Left ventricle myocardium superior (tissue), 1 donor: ENCODE measurements around the gene CD14. TPM values are rescaled to one million over a fixed set of nuclear protein-coding genes. Genes with fewer than 3 reads are reported as not detected.
"Not testable (repeated sequence)": the region's sequence is repeated elsewhere in the genome, so short reads cannot be mapped to it uniquely, and the experiment has no call there.

ENCODE experiments used
- ATAC-seq: fragments of 200-7000 bp; cut with Tn5 transposase; one replicate; pipeline ENCODE4 v1.9.1; 2020; ENCODE audit warnings: mild to moderate bottlenecking, moderate library complexity
- DNase-seq: peaks from one replicate; pipeline ENCODE4 v3.0.0-alpha.2; 2020
- intact Hi-C: fragments of 100-400 bp; cut with micrococcal nuclease; formaldehyde crosslinking; loops from one replicate; pipeline ENCODE4 v1.11.0; 2022
- microRNA-seq: library from miRNA; unstranded; fragments of <30 nt; microRNA quantifications from one replicate; pipeline ENCODE4 v1.2.0, GENCODE V29; 2020; ENCODE audit warnings: borderline number of aligned reads
- total RNA-seq: library from RNA; stranded (reverse); fragmentation: NEBNext Ultra II Directional; extraction: Animal tissue kit (Norgen Biotek cat#: 25700); gene quantifications from one replicate; pipeline ENCODE4 v1.2.1, GENCODE V29; 2021
- donor health status: DM: no; HTN: yes; CAD: no; lungs with severe emphysema.

The CD14 gene
- total RNA-seq, 1 donor from 2014 or later, result 31.0 TPM

DNA sequence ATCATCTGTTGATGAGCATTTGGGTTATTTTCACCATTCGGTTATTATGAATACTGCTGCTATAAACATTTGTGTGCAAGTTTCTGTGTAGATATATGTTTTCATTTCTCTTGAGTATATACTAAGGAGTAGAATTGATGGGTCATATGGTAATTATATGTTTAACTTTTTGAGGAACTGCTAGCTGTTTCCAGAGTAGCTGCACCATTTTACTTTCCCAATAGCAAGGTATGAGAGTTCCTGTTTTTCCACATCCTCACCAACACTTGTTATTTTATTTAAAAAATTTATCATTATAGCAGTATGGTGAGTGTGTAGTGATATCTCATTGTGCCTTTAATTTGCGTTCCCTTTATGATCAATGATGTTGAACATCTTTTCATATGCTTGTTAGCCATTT lies 29.2 kb downstream of the CD14 start:
- ATAC-seq, result no peak
- DNase-seq, result no peak
- intact Hi-C loops, result no loop called here

DNA sequence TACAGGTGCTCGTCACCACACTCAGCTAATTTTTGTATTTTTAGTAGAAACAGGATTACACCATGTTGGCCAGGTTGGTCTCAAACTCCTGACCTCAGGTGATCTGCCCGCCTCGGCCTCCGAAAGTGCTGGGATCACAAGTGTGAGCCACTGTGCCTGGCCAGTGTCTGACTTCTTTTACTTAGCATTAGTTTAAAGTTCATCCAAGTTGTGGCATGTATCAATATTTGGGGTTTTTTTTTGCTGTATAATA lies 29.6 kb downstream of the CD14 start:
- intact Hi-C loops, ATAC-seq: not testable (repeated sequence)

DNA sequence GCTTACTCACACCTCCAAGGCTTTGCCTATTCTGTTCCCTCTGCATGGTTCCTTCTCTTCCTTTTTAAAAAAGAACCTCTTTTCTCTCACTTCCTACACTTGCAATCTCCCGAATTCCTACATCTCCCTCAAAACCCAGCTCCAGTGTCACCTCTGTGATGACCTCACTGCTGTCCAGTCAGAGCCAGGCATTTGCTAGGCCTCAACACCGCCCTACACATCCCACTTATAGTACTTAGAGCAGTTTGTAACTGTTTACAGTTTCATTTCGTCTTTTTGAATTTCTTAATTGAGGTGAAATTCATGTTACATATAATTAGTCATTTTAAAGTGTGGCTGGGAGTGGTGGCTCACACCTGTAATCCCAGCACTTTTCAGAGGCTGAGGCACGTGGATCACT lies 30.8 kb downstream of the CD14 start:
- ATAC-seq, result peak; percentile 37
- intact Hi-C loops, result no loop called here
- no peak for DNase-seq

More for the DNA sequence above, 29.6 kb downstream of the CD14 start:
- DNase-seq, result not testable (repeated sequence)

DNA sequence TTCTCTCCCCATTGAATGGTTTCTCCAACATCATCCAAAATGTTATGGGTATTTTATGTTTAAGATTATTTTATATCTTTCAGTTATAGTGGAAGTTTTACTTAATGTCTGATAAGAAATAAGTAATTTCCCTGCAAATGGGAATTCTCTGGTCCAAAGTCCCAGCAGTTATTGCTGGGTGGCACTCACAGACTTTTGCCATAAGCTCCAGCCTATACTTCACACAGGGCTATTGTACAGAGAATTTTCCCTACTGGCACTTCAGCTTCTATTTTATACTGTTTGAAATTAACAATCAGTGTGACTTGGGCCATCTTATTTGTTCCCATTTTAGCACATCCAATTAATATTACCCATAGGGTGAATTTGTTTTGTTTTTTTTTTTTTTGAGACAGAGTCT lies 32.9 kb downstream of the CD14 start:
- ATAC-seq, result no peak
- intact Hi-C loops, result no loop called here
- no peak for DNase-seq

DNA sequence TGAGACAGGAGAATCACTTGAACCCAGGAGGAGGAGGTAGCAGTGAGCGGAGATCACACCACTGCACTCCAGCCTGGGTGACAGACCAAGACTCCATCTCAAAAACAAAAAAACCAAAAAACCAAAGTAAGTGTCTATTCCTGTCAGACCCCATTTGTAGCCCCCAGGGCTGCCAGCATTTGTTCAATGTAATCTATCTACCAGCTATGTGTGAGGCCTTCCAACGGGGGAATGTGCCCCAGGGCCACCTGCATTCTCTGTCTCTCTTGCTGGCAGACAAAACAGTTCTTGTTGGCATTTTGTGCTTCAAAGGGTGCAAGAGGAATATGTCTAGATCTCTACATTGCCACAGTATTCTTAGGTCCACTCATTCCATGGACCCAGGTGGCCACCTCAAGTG lies 34.1 kb downstream of the CD14 start:
- intact Hi-C loops, result no loop called here

DNA sequence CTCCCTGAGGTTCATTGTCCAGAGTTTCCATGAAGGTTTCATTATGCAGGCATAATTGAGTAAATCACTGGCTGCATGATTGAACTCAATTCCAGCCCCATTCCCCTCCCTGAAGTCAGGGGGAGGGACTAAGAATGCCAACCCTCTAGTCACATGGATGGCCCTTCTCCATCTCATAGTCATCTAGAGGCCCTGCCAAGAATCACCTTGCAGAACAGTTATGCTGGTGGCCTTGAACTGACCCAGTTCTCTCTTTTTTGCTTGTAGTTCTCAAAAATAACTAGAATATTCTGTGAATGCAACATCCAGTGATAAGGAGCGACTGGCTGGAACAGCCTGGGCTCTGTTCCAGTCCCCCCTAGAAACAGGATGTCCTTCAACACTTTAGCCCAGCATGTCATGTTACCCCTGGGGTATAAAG lies 36.6 kb downstream of the CD14 start:
- peak; percentile 75 for ATAC-seq
- DNase-seq, result no peak
- intact Hi-C loops, result no loop called here

More for the DNA sequence above, 34.1 kb downstream of the CD14 start:
- ATAC-seq, result no peak
- DNase-seq, result no peak

DNA sequence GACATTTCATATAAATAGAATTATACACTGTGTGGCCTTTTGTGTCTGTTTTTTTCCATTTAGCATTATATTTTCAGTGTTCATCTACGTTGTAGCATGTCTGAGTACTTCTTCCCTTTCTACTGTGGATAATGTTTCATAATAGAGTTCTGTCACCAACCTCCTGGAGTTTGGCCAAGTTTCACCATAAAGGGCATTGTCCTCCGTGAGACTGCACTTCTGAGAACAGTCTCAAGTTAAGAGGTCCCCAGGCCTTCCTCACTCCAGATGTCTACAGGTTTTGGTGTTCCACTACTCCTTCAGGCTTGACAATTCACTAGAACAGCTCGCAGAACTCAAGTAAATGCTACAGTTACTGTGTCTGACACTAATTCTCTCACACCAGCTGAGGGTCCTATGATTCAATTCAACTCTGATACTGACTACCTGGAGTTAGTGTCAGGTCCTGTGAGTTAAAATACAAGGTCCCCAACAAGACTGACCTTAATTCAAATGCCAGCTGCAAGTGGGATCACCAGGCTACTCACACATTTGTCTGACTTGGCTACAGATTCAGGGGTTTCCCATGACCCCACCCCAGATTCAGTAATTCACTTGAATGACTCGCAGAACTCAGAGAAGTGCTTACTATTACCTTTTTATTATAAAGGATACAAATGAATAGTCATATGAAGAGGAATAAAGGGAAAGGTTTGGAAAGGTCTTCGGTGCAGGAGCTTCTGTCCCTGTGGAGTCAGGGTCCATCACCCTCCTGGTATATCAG lies 37.3 kb downstream of the CD14 start:
- intact Hi-C loops, result no loop called here

DNA sequence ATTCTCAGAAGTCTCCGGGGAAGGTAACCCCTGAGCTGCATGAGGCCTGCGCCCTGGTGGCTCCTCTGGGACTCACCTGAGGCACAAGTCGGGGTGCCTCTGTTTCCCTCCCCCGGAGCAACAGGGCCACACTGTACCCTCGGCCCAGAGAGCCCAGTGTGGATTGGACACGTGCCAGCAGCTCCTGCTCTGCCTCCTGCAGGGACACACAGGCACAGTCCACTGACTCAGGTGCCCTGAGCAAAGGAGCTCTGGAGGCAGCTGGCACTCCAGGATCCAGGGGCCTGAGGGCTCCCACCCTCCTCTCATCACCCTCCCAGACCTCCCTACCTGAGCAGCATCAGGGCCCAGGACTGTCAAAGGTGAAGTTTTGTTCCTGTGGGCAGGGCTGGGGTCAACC lies 38.8 kb downstream of the CD14 start:
- DNase-seq (no peak), ATAC-seq (no peak)
- intact Hi-C loops, result no loop called here

More for the DNA sequence above, 37.3 kb downstream of the CD14 start:
- ATAC-seq (peak; percentile 82), DNase-seq (no peak)

DNA sequence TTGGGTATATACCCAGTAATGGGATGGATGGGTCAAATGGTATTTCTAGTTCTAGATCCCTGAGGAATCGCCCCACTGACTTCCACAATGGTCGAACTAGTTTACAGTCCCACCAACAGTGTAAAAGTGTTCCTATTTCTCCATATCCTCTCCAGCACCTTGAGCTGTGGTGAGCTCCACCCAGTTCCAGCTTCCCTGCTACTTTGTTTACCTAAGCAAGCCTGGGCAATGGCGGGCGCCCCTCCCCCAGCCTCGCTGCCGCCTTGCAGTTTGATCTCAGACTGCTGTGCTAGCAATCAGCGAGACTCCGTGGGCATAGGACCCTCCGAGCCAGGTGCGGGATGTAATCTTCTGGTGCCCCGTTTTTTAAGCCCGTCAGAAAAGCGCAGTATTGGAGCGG lies 39.9 kb downstream of the CD14 start:
- not testable (repeated sequence) for DNase-seq

DNA sequence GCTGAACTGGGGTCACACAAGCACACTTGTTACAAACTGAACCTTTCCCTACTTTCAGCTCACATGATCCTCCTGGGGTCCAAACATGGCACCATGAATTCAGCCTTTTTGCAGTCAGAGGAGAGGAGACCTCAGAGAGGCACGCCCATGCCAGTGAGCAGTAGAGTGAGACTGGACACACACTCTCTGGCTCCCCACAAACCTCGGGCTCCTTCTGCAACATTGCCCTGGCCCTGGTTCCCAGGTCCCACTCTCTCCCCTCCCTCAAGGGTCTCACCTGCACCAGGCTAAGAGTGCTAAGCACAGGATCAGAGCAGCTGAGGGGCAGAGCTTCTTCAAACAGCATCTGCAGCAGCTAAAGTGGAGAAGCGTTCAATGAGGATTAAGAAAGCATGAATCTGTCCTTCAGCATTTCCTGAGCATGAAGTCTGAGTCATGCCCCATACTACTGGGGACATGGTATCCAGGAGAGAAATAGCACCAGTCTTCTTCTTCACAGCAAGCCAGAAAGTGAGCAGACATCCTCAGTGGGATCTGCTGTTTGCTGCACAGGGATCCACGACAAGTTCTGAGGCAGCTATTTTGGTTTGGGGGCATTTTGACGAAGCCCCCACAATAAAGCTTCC lies 41.1 kb downstream of the CD14 start:
- ATAC-seq (no peak), DNase-seq (no peak)
- intact Hi-C loops, result no loop called here

More for the DNA sequence above, 39.9 kb downstream of the CD14 start:
- ATAC-seq, intact Hi-C loops: not testable (repeated sequence)

DNA sequence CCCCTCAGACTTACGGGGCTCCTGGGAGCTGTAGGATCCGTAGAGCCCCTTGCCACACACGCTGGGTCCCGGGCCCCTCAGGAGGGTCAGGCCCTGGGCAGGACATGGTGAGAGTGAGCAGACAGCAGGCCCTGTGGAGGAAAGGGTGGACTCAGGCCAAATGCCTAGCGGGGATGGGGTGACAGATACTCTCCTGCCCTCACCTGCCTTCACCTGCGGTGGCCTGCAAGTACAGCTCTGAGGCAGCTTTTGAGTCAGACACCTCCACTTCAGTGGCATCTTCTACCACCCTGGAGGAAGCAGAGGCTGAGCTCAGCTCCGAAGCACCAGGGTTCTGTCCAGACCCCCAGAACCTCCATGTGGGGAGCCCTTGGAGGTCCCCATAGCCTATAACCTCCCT lies 42.1 kb downstream of the CD14 start:
- no peak for DNase-seq
- intact Hi-C loops, result no loop called here
- ATAC-seq, result no peak

DNA sequence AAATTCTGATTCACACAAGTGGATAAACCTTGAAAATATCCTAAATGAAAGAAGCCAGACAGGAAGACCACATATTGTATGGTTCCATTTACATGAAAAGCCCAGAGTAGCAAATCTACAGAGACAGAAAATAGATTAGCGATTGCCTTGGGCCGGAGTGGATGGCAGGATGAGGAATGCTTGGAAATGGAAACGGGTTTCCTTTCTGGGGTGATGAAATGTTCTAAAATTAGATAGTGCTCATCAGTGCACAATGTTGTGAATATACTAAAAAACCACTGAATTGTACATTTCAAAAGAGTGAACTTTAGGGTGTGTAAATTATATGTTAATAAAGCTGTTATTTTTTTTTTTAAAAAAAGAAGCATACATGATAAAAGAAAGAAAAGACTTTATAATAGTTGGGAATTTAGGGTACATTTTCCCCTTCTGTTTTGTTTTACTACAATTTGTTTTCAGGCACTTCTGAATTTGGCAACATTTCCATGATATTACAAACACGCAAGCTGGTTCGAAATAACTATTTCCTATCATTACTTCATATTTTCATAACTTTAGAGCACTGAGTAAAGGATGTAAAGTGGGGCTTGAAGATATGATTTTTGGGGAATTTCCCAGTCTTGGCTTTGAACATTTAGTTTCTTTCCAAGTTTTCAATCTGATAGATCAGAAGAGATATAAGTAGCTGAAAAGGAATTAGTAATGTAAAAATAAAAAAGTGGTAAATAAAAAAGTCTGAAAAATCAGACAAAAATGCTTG lies 44.5 kb downstream of the CD14 start:
- DNase-seq (no peak), ATAC-seq (peak; percentile 71)
- intact Hi-C loops, result no loop called here

DNA sequence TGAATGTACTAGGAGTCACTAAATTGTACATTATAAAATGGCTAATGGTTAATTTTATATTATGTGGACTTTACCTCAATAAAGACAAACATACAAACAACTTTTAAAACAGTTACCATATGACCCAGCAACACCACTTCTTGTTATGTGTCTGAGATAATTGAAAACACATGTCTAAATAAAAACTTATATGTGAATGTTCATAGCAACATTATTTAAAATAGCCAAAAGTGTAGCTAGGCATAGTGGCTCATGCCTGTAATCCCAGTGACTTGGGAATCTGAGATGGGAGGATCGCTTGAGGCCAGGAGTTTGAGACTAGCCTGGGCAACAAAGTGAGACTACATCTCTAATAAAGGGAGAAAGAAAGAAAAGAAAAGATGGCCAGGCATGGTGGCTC lies 45.5 kb downstream of the CD14 start:
- ATAC-seq (no peak), DNase-seq (no peak)
- intact Hi-C loops, result no loop called here

Small RNA genes within 50 kb of the gene (microRNA-seq; reads per million reads assigned to microRNA genes)
- gene MIR3655, result not detected

Other genes starting within 250 kb of the CD14 start
- gene ANKHD1, start 231.3 kb downstream of the CD14 start, total RNA-seq, result 66.1 TPM
- gene EIF4EBP3, start 85.5 kb downstream of the CD14 start, total RNA-seq, result 18.2 TPM
- gene SRA1, start 75.7 kb downstream of the CD14 start, total RNA-seq, result 27.4 TPM
- gene APBB3, start 68.6 kb downstream of the CD14 start, total RNA-seq, result 13.3 TPM
- gene SLC35A4, start 68.3 kb downstream of the CD14 start, total RNA-seq, result 77.5 TPM
- gene TMCO6, start 6.3 kb upstream of the CD14 start, total RNA-seq, result 3.2 TPM
- gene NDUFA2, start 14.5 kb upstream of the CD14 start, total RNA-seq, result 161 TPM
- 73.7 TPM for gene IK, start 14.7 kb upstream of the CD14 start, total RNA-seq
- gene WDR55, start 31.7 kb upstream of the CD14 start, total RNA-seq, result 12.1 TPM
- 0.67 TPM for gene DND1, start 40.4 kb upstream of the CD14 start, total RNA-seq
- 36.7 TPM for gene HARS1, start 58.2 kb upstream of the CD14 start, total RNA-seq
- 27.9 TPM for gene HARS2, start 58.3 kb upstream of the CD14 start, total RNA-seq
- 31.4 TPM for gene ZMAT2, start 67.3 kb upstream of the CD14 start, total RNA-seq
- gene PCDHA1, start 153.0 kb upstream of the CD14 start, total RNA-seq, result not detected
- not detected for gene PCDHA2, start 161.7 kb upstream of the CD14 start, total RNA-seq
- 0.07 TPM for gene PCDHA3, start 167.9 kb upstream of the CD14 start, total RNA-seq
- 0.10 TPM for gene PCDHA4, start 173.9 kb upstream of the CD14 start, total RNA-seq
- not detected for gene PCDHA5, start 188.4 kb upstream of the CD14 start, total RNA-seq
- gene PCDHA6, start 194.8 kb upstream of the CD14 start, total RNA-seq, result not detected
- gene PCDHA7, start 201.1 kb upstream of the CD14 start, total RNA-seq, result 0.12 TPM
- not detected for gene PCDHA8, start 208.0 kb upstream of the CD14 start, total RNA-seq
- gene PCDHA9, start 215.2 kb upstream of the CD14 start, total RNA-seq, result not detected
- 0.15 TPM for gene PCDHA10, start 222.7 kb upstream of the CD14 start, total RNA-seq
- not detected for gene PCDHA11, start 235.8 kb upstream of the CD14 start, total RNA-seq
- not detected for gene PCDHA12, start 242.1 kb upstream of the CD14 start, total RNA-seq
- 0.10 TPM for gene PCDHA13, start 248.9 kb upstream of the CD14 start, total RNA-seq